LNCAP (cell line): Measurements from ENCODE around the gene SPAG16.

Source experiments
- TF ChIP-seq, protein P1 (sequence below): fragments of 450-650 bp; IDR thresholded peaks from 2 replicates; pipeline ENCODE4 v1.5.1; 2017; ENCODE audit warnings: mild to moderate bottlenecking

The SPAG16 gene

DNA sequence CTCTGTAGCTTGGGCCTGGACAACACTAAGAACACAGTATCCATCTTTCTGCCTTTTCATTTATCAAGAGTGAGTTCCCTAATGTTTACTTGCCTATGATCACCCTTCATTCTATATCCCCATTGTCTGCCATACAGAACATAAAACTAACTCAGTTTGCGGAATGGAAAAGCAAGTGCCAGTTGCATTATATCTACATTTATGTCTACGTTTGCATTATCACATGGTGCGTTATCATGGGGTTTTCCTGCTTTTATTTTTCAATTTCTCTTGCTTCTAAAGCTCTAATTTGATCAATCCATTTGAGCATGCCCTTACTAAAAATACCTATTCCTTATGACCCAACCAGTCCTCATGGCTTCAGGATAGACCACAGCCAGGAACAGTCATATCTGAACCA, 704.9 kb downstream of the SPAG16 start:
- TF ChIP-seq, protein P1, sequence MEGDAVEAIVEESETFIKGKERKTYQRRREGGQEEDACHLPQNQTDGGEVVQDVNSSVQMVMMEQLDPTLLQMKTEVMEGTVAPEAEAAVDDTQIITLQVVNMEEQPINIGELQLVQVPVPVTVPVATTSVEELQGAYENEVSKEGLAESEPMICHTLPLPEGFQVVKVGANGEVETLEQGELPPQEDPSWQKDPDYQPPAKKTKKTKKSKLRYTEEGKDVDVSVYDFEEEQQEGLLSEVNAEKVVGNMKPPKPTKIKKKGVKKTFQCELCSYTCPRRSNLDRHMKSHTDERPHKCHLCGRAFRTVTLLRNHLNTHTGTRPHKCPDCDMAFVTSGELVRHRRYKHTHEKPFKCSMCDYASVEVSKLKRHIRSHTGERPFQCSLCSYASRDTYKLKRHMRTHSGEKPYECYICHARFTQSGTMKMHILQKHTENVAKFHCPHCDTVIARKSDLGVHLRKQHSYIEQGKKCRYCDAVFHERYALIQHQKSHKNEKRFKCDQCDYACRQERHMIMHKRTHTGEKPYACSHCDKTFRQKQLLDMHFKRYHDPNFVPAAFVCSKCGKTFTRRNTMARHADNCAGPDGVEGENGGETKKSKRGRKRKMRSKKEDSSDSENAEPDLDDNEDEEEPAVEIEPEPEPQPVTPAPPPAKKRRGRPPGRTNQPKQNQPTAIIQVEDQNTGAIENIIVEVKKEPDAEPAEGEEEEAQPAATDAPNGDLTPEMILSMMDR: no peak

DNA sequence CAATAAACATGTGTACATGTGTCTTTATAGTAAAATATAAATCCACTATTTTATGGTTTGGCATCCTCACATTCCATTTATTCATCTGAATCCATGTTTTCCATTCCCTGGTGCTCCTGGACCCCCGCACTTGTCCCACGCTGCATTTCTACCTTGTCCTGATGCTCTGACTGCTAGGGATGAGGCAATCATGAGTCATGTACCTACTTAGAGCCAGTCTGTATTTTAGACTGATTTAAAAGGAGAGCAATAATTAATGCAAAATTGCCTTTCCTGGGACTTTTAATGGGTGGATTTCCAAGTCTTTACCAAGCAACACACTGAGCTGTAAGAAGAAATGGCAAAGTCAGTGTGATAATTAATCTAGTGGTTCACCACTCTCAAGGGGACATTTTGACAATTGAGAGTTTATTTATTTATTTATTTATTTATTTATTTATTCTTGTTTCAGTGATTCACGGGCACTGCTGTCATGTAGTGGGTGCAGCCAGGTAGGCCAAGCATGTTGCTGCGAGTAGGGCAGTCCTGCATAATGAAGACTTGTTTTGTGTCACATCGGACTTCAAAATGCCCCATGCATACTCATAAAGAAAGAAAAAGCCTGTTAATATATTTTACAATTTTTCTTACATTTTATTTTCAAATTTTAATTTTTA, 707.3 kb downstream of the SPAG16 start:
- TF ChIP-seq, protein P1: no peak

DNA sequence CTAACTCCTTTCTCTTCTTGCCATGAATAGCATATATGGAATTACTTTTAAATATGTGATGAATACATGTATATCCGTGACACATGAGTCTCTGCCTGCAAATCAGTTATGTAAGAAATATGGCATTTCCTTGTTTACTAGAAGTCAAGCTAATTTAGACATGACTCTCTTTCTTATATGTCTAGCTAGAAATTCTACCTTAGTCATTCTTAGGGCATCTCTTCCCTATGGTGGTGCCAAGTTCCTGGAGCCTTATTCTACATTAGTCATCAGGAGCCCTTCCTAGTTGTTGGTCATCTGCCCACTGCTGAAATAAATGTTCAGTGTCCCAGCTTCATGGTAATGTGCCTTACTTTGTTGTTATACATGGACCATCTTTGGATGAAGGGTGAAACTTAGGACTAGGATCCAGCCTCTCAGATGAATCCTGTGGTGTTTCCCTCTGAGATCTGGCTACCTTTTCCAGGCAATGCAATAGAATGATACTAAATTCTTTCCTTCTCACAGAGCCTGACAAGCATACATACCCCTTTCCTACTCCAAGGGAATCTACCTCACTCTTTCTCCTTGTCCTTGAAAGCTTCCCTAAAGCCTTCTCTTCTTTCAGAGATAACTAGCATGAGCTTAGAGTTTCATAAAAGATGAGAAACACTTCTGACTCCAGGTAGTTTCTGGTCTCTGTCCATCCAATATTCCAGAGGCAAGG, 711.3 kb downstream of the SPAG16 start:
- TF ChIP-seq, protein P1: no peak

DNA sequence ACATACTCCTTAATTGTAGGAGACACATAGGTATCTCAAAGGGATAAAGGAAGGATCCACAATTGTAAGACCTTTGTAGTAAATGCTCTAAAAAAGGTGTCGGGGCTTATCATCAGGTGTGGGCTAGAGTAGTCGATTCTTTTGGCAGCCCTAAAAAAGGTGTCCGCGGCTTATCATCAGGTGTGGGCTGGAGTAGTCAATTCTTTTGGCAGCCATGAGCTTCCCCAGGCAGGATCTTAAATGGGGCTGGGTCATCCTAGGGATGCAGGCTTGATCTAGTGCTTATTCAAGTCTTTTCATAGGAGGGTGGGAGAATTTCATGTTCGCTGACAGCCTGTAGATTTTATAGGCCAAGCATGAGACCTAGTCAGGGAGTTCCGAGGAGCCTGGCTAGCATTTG, 720.2 kb downstream of the SPAG16 start:
- TF ChIP-seq, protein P1: no peak

DNA sequence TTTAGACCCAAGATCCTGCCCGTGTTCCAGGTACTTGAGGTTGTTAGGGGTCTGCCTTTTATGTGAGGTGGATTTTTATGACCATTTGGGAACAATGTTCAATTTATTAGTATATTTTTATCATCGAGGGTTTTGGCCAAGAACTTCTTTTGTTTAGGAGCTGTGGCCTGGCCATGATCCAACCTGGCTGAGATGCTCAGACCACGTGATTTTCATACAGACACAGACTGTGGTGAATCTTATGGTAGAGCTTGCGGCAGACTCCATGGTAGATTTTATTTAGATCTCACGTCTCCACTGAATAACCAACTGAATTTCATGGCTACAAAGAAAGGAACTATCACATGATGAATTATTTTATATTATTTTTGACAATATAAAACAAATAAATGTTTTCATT, 721.1 kb downstream of the SPAG16 start:
- TF ChIP-seq, protein P1: no peak

DNA sequence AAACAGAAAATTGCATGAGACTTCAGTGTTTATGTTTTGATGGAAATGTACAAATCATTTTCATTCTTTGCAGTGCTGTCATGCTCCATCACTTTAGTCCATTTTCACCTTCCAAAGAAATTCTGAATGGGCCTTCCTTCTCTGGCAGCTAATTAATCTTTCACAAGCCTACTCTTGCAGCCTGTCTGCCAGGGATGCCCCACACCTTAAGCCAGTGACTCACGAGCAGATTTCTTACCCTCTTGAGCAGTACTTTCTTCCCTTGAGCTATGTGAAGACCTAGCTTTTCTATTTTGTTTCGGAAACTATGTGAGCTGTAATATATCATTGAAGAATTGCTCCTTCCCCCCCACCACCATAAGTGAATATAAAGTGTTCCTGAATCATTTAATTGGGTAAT, 722.3 kb downstream of the SPAG16 start:
- TF ChIP-seq, protein P1: no peak

DNA sequence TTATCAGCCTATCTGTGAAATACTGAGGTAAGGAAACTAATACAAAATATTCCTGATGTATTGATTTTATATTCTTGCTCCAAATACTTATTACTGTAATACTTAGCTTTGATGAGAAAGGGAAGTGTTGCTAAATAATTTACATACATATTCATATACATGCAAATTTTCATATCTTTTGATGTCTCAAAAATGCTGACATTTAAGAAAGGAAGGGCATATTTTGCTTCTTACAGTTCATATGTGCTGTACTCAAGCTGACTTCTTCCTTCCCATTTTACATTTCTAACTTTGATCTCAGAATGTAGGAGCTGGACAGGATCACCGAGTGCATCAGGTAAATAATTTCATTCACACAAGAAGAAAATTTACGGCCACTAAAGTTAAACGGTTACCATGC, 727.4 kb downstream of the SPAG16 start:
- TF ChIP-seq, protein P1: no peak
